IPS-18a (cell line): Measurements from ENCODE around the gene FUT7.

Source experiments
- H3K27ac ChIP-seq: one replicate; pipeline ENCODE4 v1.5.1; 2013; ENCODE audit warnings: low read length
- H3K27me3 ChIP-seq: one replicate; pipeline ENCODE4 v1.6.1; 2013; ENCODE audit warnings: mild to moderate bottlenecking, low read length; ENCODE audit not compliant: control insufficient read depth, insufficient read depth
- H3K36me3 ChIP-seq: one replicate; pipeline ENCODE4 v1.6.1; 2013; ENCODE audit warnings: low read depth, low read length; ENCODE audit not compliant: control insufficient read depth
- H3K4me1 ChIP-seq: one replicate; pipeline ENCODE4 v1.6.1; 2013; ENCODE audit warnings: low read depth, low read length; ENCODE audit not compliant: control insufficient read depth
- H3K4me3 ChIP-seq: one replicate; pipeline ENCODE4 v1.5.1; 2013; ENCODE audit warnings: low read length
- H3K9ac ChIP-seq: one replicate; pipeline ENCODE4 v1.6.1; 2013; ENCODE audit warnings: mild to moderate bottlenecking, low read length, moderate library complexity
- H3K9me3 ChIP-seq: one replicate; pipeline ENCODE4 v1.6.1; 2013; ENCODE audit warnings: low read depth, low read length; ENCODE audit not compliant: control insufficient read depth

Gene FUT7

DNA sequence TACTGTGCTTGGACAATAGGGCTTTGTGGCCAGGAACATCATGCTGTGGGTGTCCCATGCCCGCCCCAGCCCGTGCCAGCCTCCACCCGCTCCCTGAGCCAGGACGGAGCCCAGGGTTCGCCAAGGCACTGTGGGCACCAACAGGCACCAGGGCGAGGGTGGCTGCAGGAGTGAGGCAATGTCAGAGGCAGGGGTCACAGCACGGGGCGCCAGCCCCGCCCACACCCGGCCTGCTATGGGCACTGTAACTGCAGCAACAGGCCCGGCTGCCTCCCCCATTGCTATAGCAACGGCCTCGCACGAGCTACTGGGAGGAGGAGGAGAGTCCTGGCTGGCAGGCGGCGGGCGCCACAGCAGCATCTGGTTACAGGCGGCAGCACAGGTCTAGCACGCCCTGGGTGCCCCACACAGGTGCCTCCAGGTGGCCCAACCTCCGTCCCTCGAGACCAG is 6.3 kb downstream of the FUT7 start:
- Histone ChIP-seq H3K27ac (no peak overlapping the region), H3K36me3 (no peaks in the 10 kb centered on the region), H3K4me1 (no peaks in the 10 kb centered on the region), H3K4me3 (no peak overlapping the region), H3K9ac (no peak overlapping the region), H3K27me3 (peaks cover 27% of the 10 kb centered on the region), H3K9me3 (no peaks in the 10 kb centered on the region)

DNA sequence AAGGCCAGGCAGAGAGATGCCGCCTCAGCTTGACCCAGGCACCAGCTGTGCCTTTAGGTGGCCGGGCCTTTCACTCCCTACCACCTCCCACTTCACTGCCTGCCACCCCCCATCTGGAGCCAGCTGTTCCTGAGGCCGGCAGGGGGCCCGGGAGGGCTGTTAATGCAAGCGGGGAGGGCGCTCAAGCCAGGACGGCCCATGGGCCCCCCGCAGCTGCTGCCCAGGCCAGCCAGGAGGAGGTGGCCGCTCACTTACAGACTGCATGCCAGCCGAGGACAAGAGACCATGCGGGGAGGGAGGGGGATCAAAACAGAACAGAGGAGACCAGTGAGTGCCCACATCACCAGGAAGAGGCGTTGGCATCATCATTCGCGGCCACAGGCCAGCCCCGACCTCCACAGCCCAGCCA is 8.3 kb downstream of the FUT7 start:
- Histone ChIP-seq H3K27me3 (peaks cover 19% of the 10 kb centered on the region), H3K36me3 (no peaks in the 10 kb centered on the region), H3K9me3 (no peaks in the 10 kb centered on the region), H3K9ac (no peak overlapping the region), H3K27ac (no peak overlapping the region), H3K4me3 (no peak overlapping the region), H3K4me1 (no peaks in the 10 kb centered on the region)

DNA sequence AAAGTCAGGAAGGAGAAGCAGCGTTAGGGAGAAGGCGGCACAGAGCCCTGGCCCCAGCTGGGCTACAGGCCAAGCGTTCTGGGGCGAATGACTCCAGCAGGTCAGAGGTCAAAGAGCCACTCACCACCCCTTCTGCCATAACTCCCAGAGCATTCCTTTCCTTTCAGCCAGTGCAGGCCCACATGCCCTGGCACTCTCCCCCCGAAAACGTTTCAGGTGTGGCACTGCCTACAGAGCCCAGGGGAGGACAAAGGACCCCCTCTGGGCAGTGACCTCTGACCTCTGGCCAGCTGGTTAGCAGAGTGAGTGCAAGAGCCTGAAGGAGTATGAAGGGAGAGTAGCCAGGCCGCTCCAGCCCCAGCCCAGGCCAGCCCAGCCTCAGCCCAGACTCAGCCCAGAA is 8.7 kb downstream of the FUT7 start:
- Histone ChIP-seq H3K36me3 (no peaks in the 10 kb centered on the region), H3K27me3 (peaks cover 16% of the 10 kb centered on the region), H3K9me3 (no peaks in the 10 kb centered on the region), H3K4me1 (no peaks in the 10 kb centered on the region), H3K27ac (no peak overlapping the region), H3K9ac (no peak overlapping the region), H3K4me3 (no peak overlapping the region)

DNA sequence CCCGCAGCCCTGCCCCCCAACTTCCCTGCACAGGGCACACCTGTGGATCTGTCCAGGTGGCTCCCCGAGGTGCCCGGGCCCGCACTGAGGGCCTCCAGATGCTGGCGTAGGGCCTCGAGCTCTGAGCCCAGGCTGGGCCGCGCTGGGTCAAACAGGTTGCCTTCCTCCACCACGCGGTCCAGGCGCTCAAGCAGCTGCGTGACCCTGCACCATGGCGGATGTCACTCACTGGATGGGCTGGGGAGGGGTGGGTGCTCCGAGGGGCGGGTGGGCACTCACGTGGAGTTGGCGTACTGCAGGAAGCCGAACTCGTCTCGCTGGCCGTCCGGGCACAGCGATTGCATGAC is 9.3 kb downstream of the FUT7 start:
- Histone ChIP-seq H3K27me3 (peaks cover 16% of the 10 kb centered on the region), H3K27ac (no peak overlapping the region), H3K36me3 (no peaks in the 10 kb centered on the region), H3K4me3 (no peak overlapping the region), H3K9me3 (no peaks in the 10 kb centered on the region), H3K4me1 (no peaks in the 10 kb centered on the region), H3K9ac (no peak overlapping the region)

DNA sequence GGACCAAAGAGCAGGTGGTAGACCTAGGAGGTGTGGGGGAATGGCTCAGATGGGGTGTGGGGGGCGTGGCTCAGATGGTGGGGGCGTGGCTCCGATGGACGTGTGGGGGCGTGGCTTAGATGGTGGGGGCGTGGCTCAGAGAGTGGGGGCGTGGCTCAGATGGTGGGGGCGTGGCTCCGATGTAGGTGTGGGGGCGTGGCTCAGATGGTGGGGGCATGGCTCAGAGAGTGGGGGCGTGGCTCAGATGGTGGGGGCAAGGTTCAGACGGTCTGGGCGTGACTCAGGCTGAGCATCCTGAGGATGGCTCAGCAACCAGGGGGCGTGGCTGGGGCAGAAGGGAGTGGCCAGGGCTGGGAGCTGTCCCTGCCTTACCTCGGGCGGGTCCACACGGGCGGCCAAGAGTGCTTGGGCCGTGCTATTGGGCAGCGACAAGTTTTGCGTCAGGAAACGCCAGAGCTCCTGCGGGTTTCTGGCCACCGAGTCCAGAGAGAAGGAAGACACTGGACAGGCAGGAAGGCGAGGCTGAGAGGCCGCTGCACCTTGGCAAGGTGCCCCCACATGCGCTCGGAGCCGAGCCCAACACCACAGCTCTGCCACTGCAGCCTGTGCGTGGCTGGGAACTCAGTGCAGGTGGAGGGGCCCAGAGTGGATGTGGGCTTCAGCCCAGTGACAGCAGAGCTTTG is 9.8 kb downstream of the FUT7 start:
- no peak overlapping the region for H3K27ac ChIP-seq
- H3K9ac ChIP-seq: no peak overlapping the region
- H3K4me1 ChIP-seq: no peaks in the 10 kb centered on the region
- no peaks in the 10 kb centered on the region for H3K36me3 ChIP-seq
- H3K27me3 ChIP-seq: peaks cover 11% of the 10 kb centered on the region
- H3K9me3 ChIP-seq: no peaks in the 10 kb centered on the region
- no peak overlapping the region for H3K4me3 ChIP-seq

DNA sequence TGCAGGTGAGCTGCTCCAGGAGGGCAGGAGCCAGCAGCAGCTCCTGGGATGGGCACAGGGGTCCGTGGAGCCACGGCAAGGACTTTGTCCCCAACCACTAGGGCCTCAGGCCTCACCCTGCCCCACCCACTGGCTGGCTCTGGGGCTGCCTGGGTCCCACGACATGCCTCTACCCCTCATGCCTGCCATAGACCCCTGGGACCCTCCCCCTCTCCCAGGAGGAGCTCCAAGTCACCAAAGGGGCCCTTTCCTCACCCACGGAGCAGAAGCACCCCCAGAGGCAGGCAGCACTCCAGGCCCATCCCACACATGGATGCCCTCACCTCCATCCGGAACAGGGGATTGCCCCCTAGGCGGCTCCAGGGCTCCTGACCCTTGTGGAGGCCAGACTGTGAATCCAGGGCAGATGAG is 10.3 kb downstream of the FUT7 start:
- Histone ChIP-seq H3K27ac (no peak overlapping the region), H3K9me3 (no peaks in the 10 kb centered on the region), H3K4me1 (no peaks in the 10 kb centered on the region), H3K9ac (no peak overlapping the region), H3K36me3 (no peaks in the 10 kb centered on the region), H3K4me3 (no peak overlapping the region), H3K27me3 (peaks cover 6% of the 10 kb centered on the region)

DNA sequence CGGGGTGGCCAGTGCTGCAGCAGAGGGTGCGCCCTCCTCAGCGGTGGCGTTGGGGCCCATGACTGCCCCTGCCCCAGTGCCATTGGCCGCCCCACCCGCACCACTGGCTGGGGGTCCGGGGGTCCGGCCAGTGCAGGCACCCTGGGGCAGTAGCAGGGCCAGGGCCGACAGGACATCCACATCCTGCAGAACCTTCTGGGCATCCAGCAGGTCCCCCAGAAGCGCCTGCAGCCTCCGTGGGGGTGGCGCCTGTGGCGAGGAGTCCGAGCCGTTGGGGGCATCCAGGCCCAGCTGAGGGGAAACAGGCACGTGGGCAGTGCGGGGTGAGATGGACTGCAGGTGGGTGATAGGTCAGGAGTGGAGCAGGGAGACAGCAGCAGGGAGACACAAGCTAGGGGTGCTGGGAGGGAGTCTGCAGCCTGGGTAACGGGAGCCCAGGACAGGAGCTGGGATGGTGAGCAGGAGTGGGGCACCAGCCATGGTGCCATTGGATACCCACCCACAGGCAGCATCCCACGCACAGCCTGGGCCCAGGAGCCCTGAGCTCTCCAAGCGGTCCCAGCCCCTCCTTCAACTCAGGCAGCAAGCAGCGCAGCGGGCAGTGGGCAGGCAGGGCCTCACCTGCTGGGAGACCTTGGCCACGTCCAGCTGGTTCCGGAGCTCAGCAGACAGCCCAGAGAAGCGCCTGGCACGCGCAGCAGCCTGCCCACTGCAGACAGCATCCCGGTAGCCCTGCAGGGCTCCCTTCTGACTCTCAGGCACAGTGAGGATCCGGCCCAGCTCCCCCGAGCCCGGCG is 10.9 kb downstream of the FUT7 start:
- no peaks in the 10 kb centered on the region for H3K27me3 ChIP-seq
- no peaks in the 10 kb centered on the region for H3K9me3 ChIP-seq
- H3K4me1 ChIP-seq: no peaks in the 10 kb centered on the region
- H3K27ac ChIP-seq: no peak overlapping the region
- H3K36me3 ChIP-seq: no peaks in the 10 kb centered on the region
- H3K9ac ChIP-seq: no peak overlapping the region
- no peak overlapping the region for H3K4me3 ChIP-seq

DNA sequence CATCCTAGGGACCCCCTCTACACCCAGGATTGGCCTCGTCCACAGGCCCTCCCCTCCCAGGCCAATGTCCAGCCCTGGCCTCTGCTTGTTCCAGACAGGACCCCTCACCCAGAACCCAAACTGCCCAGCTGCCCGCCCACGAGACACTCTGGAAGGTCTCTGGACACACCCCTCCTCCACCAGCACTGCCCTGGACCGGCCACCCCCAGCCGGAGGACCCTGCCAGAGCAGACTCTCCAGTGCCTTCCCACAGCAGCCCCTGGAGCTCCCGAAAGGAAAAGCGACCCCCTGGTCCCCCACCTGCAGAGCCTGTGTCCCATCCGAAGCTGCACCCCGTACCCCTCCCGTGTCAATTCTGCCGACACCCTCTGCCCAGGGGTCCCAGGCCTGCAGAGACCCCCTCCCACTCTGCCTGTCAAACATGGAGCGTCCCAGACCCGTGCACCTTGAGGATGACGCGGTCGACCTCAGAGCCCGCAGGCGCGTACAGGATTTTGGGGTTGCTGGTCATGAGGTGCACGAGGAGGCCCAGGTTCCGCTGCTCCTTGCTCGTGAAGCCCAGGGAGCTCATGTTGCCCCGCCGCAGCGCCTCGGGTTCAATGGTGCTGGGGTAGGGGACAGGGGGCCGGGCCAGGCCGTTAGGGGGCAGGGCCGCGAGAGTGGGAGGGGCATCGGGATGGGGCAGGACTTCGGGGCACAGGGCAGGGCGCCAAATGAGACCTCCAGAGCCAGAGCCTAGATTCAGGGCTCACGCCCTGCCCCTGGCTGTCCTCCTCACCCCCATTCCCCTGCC is 11.8 kb downstream of the FUT7 start:
- no peaks in the 10 kb centered on the region for H3K4me1 ChIP-seq
- no peaks in the 10 kb centered on the region for H3K36me3 ChIP-seq
- no peak overlapping the region for H3K4me3 ChIP-seq
- no peaks in the 10 kb centered on the region for H3K9me3 ChIP-seq
- H3K27me3 ChIP-seq: no peaks in the 10 kb centered on the region
- H3K27ac ChIP-seq: no peak overlapping the region
- H3K9ac ChIP-seq: no peak overlapping the region

DNA sequence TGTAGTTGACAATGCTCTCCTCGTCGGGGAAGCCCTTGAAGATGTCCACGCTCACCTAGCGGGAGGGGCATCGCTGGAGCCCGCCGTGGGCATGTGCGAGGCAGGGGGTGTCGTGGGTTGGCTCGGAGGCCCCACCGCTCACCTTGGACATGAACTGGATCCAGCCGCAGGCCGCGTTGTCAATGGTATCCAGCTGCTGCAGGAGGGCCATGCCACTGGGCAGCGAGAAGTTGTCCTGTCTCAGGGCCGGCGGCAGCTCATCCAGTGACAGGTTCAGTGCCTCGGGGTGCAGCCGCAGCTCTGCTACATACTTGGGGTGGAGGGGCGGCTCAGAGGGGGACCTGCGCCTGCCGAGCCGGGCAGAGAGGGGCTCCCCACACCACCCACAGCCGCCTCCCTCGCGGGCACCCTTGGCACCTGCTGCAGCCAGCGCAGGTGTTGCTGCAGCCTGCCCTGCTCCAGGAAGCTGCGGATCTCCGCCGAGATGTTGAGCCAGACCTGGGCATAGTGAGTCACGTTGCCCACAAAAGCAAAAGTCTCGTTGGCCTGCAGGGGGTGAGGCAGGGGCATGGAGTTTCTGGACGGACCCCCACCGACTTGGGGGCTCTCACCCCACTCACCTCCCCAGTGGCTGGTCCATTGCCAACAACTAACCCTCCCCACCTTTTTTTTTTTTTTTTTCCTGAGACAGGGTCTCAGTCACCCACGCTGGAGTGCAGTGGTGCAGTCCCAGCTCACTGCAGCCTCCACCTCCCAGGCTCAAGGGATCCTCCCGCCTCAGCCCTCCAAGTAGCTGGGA is 12.9 kb downstream of the FUT7 start:
- H3K27me3 ChIP-seq: no peaks in the 10 kb centered on the region
- H3K9ac ChIP-seq: no peak overlapping the region
- no peaks in the 10 kb centered on the region for H3K4me1 ChIP-seq
- H3K4me3 ChIP-seq: no peak overlapping the region
- no peak overlapping the region for H3K27ac ChIP-seq
- H3K36me3 ChIP-seq: no peaks in the 10 kb centered on the region
- H3K9me3 ChIP-seq: no peaks in the 10 kb centered on the region

DNA sequence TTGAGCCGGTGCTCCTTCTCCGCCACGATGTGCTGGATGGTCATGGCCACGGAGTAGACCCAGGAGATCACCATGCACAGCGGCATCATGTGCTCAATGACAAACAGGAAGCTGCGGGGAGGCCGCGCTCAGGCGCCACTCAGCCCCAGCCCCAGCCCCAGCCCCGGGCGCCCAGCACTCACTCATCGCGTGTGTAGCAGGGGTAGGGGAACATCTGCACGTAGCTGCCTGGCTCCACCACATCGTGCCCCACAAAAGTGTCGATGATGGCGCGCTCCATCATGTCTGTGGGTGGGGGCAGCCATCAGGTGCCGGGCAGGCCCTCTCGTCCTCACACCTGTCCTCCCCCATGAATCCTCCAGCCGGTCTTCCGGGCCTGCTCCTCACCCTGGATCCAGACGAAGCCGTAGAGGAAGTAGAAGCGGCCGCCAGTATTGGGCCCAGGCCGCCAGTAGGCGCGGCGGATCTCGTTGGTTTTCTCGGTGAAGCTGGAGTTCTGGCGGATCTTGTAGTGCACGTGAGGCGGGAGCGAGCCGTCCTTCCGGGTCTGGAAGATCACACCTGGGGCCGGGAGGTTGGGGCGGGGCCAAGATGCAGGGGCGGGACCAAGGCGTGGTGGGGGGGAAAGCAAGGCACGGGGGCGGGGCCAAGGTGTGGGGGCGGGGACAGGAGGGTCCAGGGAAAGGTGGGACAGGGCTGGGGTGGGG is 13.9 kb downstream of the FUT7 start:
- no peak overlapping the region for H3K9ac ChIP-seq
- no peaks in the 10 kb centered on the region for H3K9me3 ChIP-seq
- H3K27me3 ChIP-seq: no peaks in the 10 kb centered on the region
- H3K27ac ChIP-seq: no peak overlapping the region
- H3K36me3 ChIP-seq: no peaks in the 10 kb centered on the region
- no peaks in the 10 kb centered on the region for H3K4me1 ChIP-seq
- H3K4me3 ChIP-seq: no peak overlapping the region
